PC-9 (cell line): Measurements from ENCODE around the gene B3GAT1. TPM values are rescaled to one million over a fixed set of nuclear protein-coding genes. Genes with fewer than 3 reads are reported as not detected.

Source experiments
- BruUV-seq: library from RNA; stranded (reverse); fragments of 400-500 nt; replicated peaks from 2 replicates; lab custom pipeline; 2021; lab: Mats Ljungman, UMichigan
- CTCF ChIA-PET: fragments of 300-600 bp; sonication (Branson Sonifier 250); formaldehyde crosslinking; loops from one replicate; lab custom pipeline; 2022; ENCODE audit warnings: antibody characterized with exemption; lab: Charles Lee
- POLR2A ChIA-PET: fragments of 300-600 bp; sonication (Branson Sonifier 250); formaldehyde crosslinking; loops from one replicate; lab custom pipeline; 2022; ENCODE audit warnings: antibody characterized with exemption; ENCODE audit not compliant: unreplicated experiment; lab: Charles Lee
- DNase-seq, 2 experiments: peaks; one replicate each; pipeline versions ENCODE4 v3.0.0 to v3.0.0-alpha.2; 2015 to 2022; ENCODE audit warnings: mixed read lengths in 1 of 2
- H2AFZ ChIP-seq: fragments of 200-600 bp; sonication (generic); 2 replicates; pipeline ENCODE4 v1.8.1; 2017; ENCODE audit warnings: antibody characterized with exemption
- H3F3A ChIP-seq: fragments of 200-600 bp; sonication (generic); 2 replicates; pipeline ENCODE4 v1.8.1; 2017; ENCODE audit warnings: antibody characterized with exemption, mild to moderate bottlenecking, low read depth; ENCODE audit not compliant: insufficient read depth
- H3K27ac ChIP-seq: fragments of 200-600 bp; sonication (generic); 2 replicates; pipeline ENCODE4 v1.6.1; 2016; ENCODE audit warnings: mixed run types
- H3K27me3 ChIP-seq: fragments of 200-600 bp; sonication (generic); 2 replicates; pipeline ENCODE4 v1.6.1; 2016; ENCODE audit warnings: low read depth, mixed run types; ENCODE audit not compliant: insufficient read depth
- H3K36me3 ChIP-seq: fragments of 200-600 bp; sonication (generic); 2 replicates; pipeline ENCODE4 v1.6.1; 2016; ENCODE audit warnings: low read depth, mixed run types
- H3K4me1 ChIP-seq: fragments of 200-600 bp; sonication (generic); replicated peaks from 2 replicates; pipeline ENCODE4 v1.6.1; 2016; ENCODE audit warnings: mixed run types; ENCODE audit not compliant: insufficient read depth
- H3K4me2 ChIP-seq: fragments of 200-600 bp; sonication (generic); 2 replicates; pipeline ENCODE4 v1.6.1; 2017; ENCODE audit warnings: mixed run types
- H3K4me3 ChIP-seq: fragments of 200-600 bp; sonication (generic); 2 replicates; pipeline ENCODE4 v1.6.1; 2016; ENCODE audit warnings: mixed run types
- H3K79me2 ChIP-seq: fragments of 200-600 bp; sonication (generic); 2 replicates; pipeline ENCODE4 v1.6.1; 2017; ENCODE audit warnings: low read depth, mixed run types
- H3K9me2 ChIP-seq: fragments of 200-600 bp; sonication (generic); 2 replicates; pipeline ENCODE4 v1.8.1; 2017; ENCODE audit warnings: mild to moderate bottlenecking; ENCODE audit not compliant: insufficient read depth
- H3K9me3 ChIP-seq: fragments of 200-600 bp; sonication (generic); 2 replicates; pipeline ENCODE4 v1.8.1; 2016; ENCODE audit warnings: low read depth; ENCODE audit not compliant: insufficient read depth
- H4K20me1 ChIP-seq: fragments of 200-600 bp; sonication (generic); 2 replicates; pipeline ENCODE4 v1.8.1; 2017; ENCODE audit not compliant: insufficient read depth
- EZH2 ChIP-seq: fragments of 200-600 bp; sonication (generic); IDR thresholded peaks from 2 replicates; pipeline ENCODE4 v1.8.0; 2017; ENCODE audit warnings: antibody characterized with exemption, low read depth
- intact Hi-C: fragments of 100-400 bp; cut with micrococcal nuclease; formaldehyde crosslinking; loops from one replicate; pipeline ENCODE4 v1.10.0; 2022; ENCODE audit not compliant: unreplicated experiment
- total RNA-seq: library from RNA; stranded (reverse); gene quantifications from 2 replicates; pipeline ENCODE4 v1.2.3, GENCODE V29; 2021
- TF ChIP-seq, protein P1 (sequence below): fragments of 200-600 bp; sonication (generic); conservative IDR thresholded peaks from 2 replicates; pipeline ENCODE4 v1.6.1; 2017; ENCODE audit warnings: mixed run types, antibody characterized with exemption, mild to moderate bottlenecking, moderate library complexity

The B3GAT1 gene
- total RNA-seq, 1 experiment from 2014 or later, result not detected

DNA sequence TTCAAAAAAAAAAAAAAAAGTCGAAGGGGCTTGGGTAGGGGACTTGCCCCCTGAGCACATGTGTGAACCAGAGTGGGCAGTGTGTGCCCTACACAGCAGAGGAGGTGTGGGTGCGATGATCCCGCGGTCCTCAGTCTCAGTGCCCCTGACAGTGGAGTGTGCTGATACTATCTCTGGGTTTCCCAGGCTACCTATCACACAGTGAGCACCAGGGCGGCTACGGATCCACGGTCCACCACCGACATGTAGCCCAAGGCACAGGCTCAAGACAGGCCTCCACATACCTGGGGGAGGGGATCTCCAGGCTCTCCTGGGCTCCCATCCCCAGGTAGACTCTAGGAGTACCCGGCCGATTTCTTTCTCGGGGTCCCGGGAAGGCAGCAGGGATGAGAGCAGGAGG, 9.1 kb downstream of the B3GAT1 start:
- Histone ChIP-seq H3F3A (no peaks in the 10 kb centered on the region), H3K27ac (no peak overlapping the region), H3K27me3 (peaks cover 86% of the 10 kb centered on the region), H3K79me2 (no peaks in the 10 kb centered on the region), H3K4me2 (no peak overlapping the region), H3K4me3 (no peak overlapping the region), H3K9me2 (no peaks in the 10 kb centered on the region), H3K9me3 (no peaks in the 10 kb centered on the region), H3K36me3 (no peaks in the 10 kb centered on the region), H4K20me1 (no peaks in the 10 kb centered on the region), H3K4me1 (no peaks in the 10 kb centered on the region), H2AFZ (no peak overlapping the region)
- ChIA-PET POLR2A (no interaction called here), CTCF (no interaction called here)
- DNase-seq, result no peak
- TF ChIP-seq, protein P1, sequence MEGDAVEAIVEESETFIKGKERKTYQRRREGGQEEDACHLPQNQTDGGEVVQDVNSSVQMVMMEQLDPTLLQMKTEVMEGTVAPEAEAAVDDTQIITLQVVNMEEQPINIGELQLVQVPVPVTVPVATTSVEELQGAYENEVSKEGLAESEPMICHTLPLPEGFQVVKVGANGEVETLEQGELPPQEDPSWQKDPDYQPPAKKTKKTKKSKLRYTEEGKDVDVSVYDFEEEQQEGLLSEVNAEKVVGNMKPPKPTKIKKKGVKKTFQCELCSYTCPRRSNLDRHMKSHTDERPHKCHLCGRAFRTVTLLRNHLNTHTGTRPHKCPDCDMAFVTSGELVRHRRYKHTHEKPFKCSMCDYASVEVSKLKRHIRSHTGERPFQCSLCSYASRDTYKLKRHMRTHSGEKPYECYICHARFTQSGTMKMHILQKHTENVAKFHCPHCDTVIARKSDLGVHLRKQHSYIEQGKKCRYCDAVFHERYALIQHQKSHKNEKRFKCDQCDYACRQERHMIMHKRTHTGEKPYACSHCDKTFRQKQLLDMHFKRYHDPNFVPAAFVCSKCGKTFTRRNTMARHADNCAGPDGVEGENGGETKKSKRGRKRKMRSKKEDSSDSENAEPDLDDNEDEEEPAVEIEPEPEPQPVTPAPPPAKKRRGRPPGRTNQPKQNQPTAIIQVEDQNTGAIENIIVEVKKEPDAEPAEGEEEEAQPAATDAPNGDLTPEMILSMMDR, result no peak
- no peak for TF ChIP-seq EZH2
- intact Hi-C loops, result no loop called here
- no TSS peak for BruUV-seq

DNA sequence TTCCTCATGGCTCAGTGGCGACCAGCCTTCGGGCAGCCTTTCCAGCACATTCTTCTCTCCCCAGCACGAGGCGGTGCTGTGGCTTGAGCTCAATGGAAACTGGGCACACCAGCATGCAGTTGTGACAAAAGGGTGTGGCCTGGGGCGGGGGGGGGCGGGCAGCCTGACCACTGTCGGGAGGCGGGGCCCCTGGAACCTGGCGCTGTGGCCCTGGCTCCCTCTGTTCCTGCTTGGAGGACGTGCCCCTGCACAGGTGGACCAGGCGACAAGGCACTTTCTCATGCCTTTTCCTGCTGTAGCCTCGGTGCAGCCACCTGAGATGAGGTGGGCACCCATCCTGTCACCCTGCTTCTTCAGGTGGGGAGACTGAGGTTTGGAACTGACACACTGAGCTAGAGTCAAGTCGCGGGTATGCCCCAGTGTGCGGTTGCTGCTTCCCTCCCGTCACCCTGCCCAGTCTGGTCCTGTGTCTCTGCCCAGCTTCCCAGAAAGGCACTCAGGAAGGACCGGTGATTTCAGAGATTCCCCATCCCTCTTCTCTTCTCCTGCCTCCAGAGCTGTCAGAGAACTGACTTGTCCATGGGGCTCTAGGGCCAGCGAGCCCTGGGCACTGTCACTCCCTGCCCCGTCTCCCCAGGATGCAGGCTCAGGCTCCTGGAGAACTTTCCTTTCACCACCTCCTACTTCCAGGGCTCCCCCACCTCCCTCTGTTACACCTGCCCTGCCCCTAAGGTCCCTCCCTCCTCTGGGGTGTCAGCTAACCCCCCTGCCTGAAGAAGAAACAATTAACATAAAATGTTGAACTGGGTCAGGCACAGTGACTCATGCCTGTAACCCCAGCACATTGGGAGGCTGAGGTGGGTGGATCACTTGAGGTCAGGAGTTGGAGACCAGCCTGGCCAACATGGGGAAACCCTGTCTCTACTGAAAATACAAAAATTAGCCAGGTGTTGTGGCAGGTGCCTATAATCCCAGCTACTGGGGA, 9.9 kb downstream of the B3GAT1 start:
- BruUV-seq, result no TSS peak
- Histone ChIP-seq H3K4me1 (no peaks in the 10 kb centered on the region), H3K4me3 (no peak overlapping the region), H3F3A (no peaks in the 10 kb centered on the region), H3K9me3 (no peaks in the 10 kb centered on the region), H3K79me2 (no peaks in the 10 kb centered on the region), H3K4me2 (no peak overlapping the region), H3K27ac (no peak overlapping the region), H2AFZ (no peak overlapping the region), H3K36me3 (no peaks in the 10 kb centered on the region), H3K9me2 (no peaks in the 10 kb centered on the region), H4K20me1 (no peaks in the 10 kb centered on the region), H3K27me3 (peaks cover 88% of the 10 kb centered on the region)
- DNase-seq, result no peak
- TF ChIP-seq, protein P1, result no peak
- no peak for TF ChIP-seq EZH2
- CTCF ChIA-PET, result no interaction called here
- POLR2A ChIA-PET, result interaction anchor here (0.6 kb wide), 1 partner anchor 70 kb away, joined by 4 read pairs; no protein-coding TSS in a partner anchor
- intact Hi-C loops, result no loop called here

DNA sequence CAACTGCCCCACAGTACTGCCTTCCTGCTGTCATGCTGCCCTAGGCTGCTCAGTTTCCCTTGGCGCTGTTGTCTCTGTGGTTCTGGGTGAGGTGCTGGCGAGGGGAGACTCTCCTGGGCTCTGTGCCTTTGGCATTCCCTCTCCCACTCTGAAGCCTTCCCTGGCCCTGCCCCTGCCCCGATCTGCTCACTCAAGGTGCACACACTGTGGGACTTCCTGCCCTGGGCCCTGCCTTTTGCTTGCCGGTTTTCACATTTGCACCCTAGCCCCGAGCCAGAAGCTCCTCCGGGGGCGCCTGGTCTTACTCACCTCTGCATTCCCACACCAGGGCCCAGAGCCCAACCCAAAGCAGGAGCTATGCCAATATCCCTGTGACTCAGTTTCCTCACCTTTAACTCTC, 12.0 kb downstream of the B3GAT1 start:
- no TSS peak for BruUV-seq
- H2AFZ ChIP-seq, result no peak overlapping the region
- no peak overlapping the region for H3K4me3 ChIP-seq
- no peaks in the 10 kb centered on the region for H3K4me1 ChIP-seq
- H3F3A ChIP-seq, result no peaks in the 10 kb centered on the region
- H3K9me3 ChIP-seq, result no peaks in the 10 kb centered on the region
- no peaks in the 10 kb centered on the region for H4K20me1 ChIP-seq
- intact Hi-C loops, result no loop called here
- ChIA-PET CTCF (no interaction called here), POLR2A (no interaction called here)
- H3K27me3 ChIP-seq, result peaks cover 95% of the 10 kb centered on the region
- no peaks in the 10 kb centered on the region for H3K9me2 ChIP-seq
- no peak for TF ChIP-seq EZH2
- TF ChIP-seq, protein P1, result no peak
- no peaks in the 10 kb centered on the region for H3K79me2 ChIP-seq
- no peak overlapping the region for H3K4me2 ChIP-seq
- no peak overlapping the region for H3K27ac ChIP-seq
- DNase-seq, result no peak
- H3K36me3 ChIP-seq, result no peaks in the 10 kb centered on the region
